GM12878 (cell line): ENCODE measurements around the gene GBA2. TPM values are rescaled to one million over a fixed set of nuclear protein-coding genes. Genes with fewer than 3 reads are reported as not detected.

Source experiments
- ATAC-seq: fragments of 200-7000 bp; cut with Tn5 transposase; 3 replicates; pipeline ENCODE4 v1.9.1; 2020; ENCODE audit warnings: mild to moderate bottlenecking, moderate library complexity
- BruUV-seq: library from RNA; stranded (reverse); fragments of 400-500 nt; replicated peaks from 2 replicates; lab custom pipeline; 2021; lab: Mats Ljungman, UMichigan
- CTCF ChIA-PET: fragments of 300-600 bp; sonication (Branson Sonifier 250); formaldehyde crosslinking; extraction: SDS; loops from one replicate; lab custom pipeline; 2021; ENCODE audit warnings: inconsistent platforms; lab: Yijun Ruan, JAX
- POLR2A ChIA-PET: fragments of 350-600 bp; formaldehyde crosslinking; extraction: SDS; loops from one replicate; lab custom pipeline; 2021; ENCODE audit warnings: inconsistent platforms; lab: Charles Lee
- RAD21 ChIA-PET: fragments of 300-600 bp; sonication (Branson Sonifier 250); formaldehyde crosslinking; loops from one replicate; lab custom pipeline; 2023; ENCODE audit warnings: antibody characterized with exemption; ENCODE audit not compliant: unreplicated experiment; lab: Charles Lee
- SMC1A ChIA-PET: fragments of 300-600 bp; sonication (Branson Sonifier 250); formaldehyde crosslinking; loops from one replicate; lab custom pipeline; 2023; ENCODE audit not compliant: unreplicated experiment, uncharacterized antibody; lab: Charles Lee
- DNase-seq: peaks from one replicate; pipeline ENCODE4 v3.0.0-alpha.2; 2011; ENCODE audit warnings: low read depth, low spot score
- FAIRE-seq: peaks from 3 replicates; lab custom pipeline; 2011; peaks lifted over from hg19 to GRCh38; lab: Jason Lieb, UNC
- H2AFZ ChIP-seq: 2 replicates; pipeline ENCODE4 v1.6.0; 2011; ENCODE audit warnings: low read depth, low read length, control low read depth; ENCODE audit not compliant: control insufficient read depth
- H3K27ac ChIP-seq: 2 replicates; pipeline ENCODE4 v1.5.1; 2011; ENCODE audit warnings: control low read depth; ENCODE audit not compliant: control insufficient read depth, insufficient read depth
- H3K27me3 ChIP-seq, 2 experiments: replicated peaks in 1 of 2; 2 replicates each; pipeline versions ENCODE4 v1.6.0 to v1.6.1; 2011; ENCODE audit warnings: low read length in 1 of 2; ENCODE audit not compliant: control insufficient read depth in 2 of 2, insufficient read depth in 2 of 2
- H3K36me3 ChIP-seq, 2 experiments: 2 replicates each; pipeline ENCODE4 v1.5.1; 2011; ENCODE audit warnings: low read length in 1 of 2; ENCODE audit not compliant: control insufficient read depth in 2 of 2, insufficient read depth in 2 of 2
- H3K4me1 ChIP-seq: 2 replicates; pipeline ENCODE4 v1.6.1; 2011; ENCODE audit warnings: mild to moderate bottlenecking, low read length, moderate library complexity, mixed read lengths; ENCODE audit not compliant: control insufficient read depth, insufficient read depth
- H3K4me2 ChIP-seq: 2 replicates; pipeline ENCODE4 v1.6.0; 2011; ENCODE audit warnings: control low read depth; ENCODE audit not compliant: control insufficient read depth, insufficient read depth
- H3K4me3 ChIP-seq: fragments of 200-600 bp; sonication (generic); 2 replicates; pipeline ENCODE4 v1.5.1; 2016
- H3K79me2 ChIP-seq: 2 replicates; pipeline ENCODE4 v1.6.0; 2011; ENCODE audit warnings: low read length; ENCODE audit not compliant: control insufficient read depth, insufficient read depth
- H3K9ac ChIP-seq: 2 replicates; pipeline ENCODE4 v1.8.0; 2011; ENCODE audit warnings: low read length, control low read depth, mixed read lengths; ENCODE audit not compliant: control insufficient read depth, insufficient read depth
- H3K9me3 ChIP-seq: replicated peaks from 3 replicates; pipeline ENCODE4 v1.5.1; 2011; ENCODE audit warnings: mild to moderate bottlenecking, low read length; ENCODE audit not compliant: control insufficient read depth, insufficient read depth
- H4K20me1 ChIP-seq: 2 replicates; pipeline ENCODE4 v1.6.0; 2011; ENCODE audit not compliant: control insufficient read depth, insufficient read depth
- ASH2L ChIP-seq: fragments of 300-600, 200-600 bp; sonication (generic); IDR thresholded peaks from 2 replicates; pipeline ENCODE4 v1.6.1; 2017; ENCODE audit warnings: low read depth, mild to moderate bottlenecking, borderline replicate concordance
- FOS ChIP-seq: IDR thresholded peaks from 3 replicates; pipeline ENCODE4 v1.6.1; 2011; ENCODE audit warnings: borderline replicate concordance; ENCODE audit not compliant: insufficient read length; ENCODE audit errors: extremely low read depth
- LARP7 ChIP-seq: fragments of 450-650 bp; IDR thresholded peaks from 2 replicates; pipeline ENCODE4 v1.6.1; 2017; ENCODE audit warnings: mild to moderate bottlenecking
- SRF ChIP-seq, 2 experiments: IDR thresholded peaks; 2 replicates each; pipeline ENCODE4 v1.6.1; 2011; ENCODE audit warnings: low read depth in 2 of 2, low read length in 2 of 2, mild to moderate bottlenecking in 1 of 2, moderate library complexity in 1 of 2
- ZNF217 ChIP-seq: fragments of 450-650 bp; IDR thresholded peaks from 2 replicates; pipeline ENCODE4 v1.6.1; 2017; ENCODE audit warnings: antibody characterized with exemption, mild to moderate bottlenecking
- WGBS: methylation state at CpG from one replicate; pipeline ENCODE4 v1.1.6; 2016; ENCODE audit warnings: low lambda C conversion rate; ENCODE audit not compliant: insufficient replicate concordance, insufficient coverage; ENCODE audit errors: missing lambda C conversion rate; 5-methylcytosine and 5-hydroxymethylcytosine counted together
- in situ Hi-C: fragments of 300-500 bp; cut with MboI; formaldehyde crosslinking; loops from 9 replicates; pipeline ENCODE4 v1.14.3; 2018; ENCODE audit warnings: mixed read lengths
- intact Hi-C: fragments of 100-400 bp; cut with micrococcal nuclease; formaldehyde crosslinking; loops from one replicate; pipeline ENCODE4 v1.14.2; 2022; ENCODE audit not compliant: unreplicated experiment
- polyA plus RNA-seq, 11 experiments: library from polyadenylated mRNA; depleted of rRNA in 4 of 11; unstranded in 6 of 11; stranded (reverse) in 5 of 11; fragments of >200 nt; fragmentation: Nextera tagmentation in 4 of 11; fragmentation: Illumina TruSeq in 1 of 11; extraction: Ambion mirVana in 4 of 11; extraction: Trizol in 1 of 11; gene quantifications; 1 replicate in 1 of 11; 2 replicates in 10 of 11; pipeline versions ENCODE4 v1.2.1 to v1.2.3, GENCODE V29; 2011 to 2016; ENCODE audit warnings: inconsistent platforms in 2 of 11, missing spikeins in 2 of 11, low read depth in 1 of 11
- total RNA-seq, 4 experiments: library from RNA; depleted of rRNA in 3 of 4; stranded (reverse); fragments of >200 nt in 3 of 4; fragmentation: Illumina TruSeq in 1 of 4; extraction: Trizol in 1 of 4; gene quantifications; 2 replicates each; pipeline versions ENCODE4 v1.2.1 to v1.2.3, GENCODE V29; 2013 to 2021
- TF ChIP-seq, protein P1 (sequence below): fragments of 450-650 bp; IDR thresholded peaks from 2 replicates; pipeline ENCODE4 v1.6.1; 2017; ENCODE audit warnings: borderline replicate concordance
- TF ChIP-seq, protein P2 (sequence below): IDR thresholded peaks from 2 replicates; pipeline ENCODE4 v1.6.1; 2012; ENCODE audit warnings: low read depth, low read length, improper control_type of control experiment
- TF ChIP-seq, protein P3 (sequence below): fragments of 450-650 bp; IDR thresholded peaks from 2 replicates; pipeline ENCODE4 v1.6.1; 2014; ENCODE audit warnings: mild to moderate bottlenecking
- TF ChIP-seq, protein P4 (sequence below): IDR thresholded peaks from 2 replicates; pipeline ENCODE4 v1.6.1; 2011; ENCODE audit warnings: borderline replicate concordance, low read depth, mild to moderate bottlenecking, moderate library complexity, low read length; ENCODE audit not compliant: insufficient read depth, poor library complexity, severe bottlenecking
- TF ChIP-seq, protein P5 (sequence below): IDR thresholded peaks from 2 replicates; pipeline ENCODE4 v1.6.1; 2012; ENCODE audit warnings: mild to moderate bottlenecking, low read depth, low read length

GBA2 gene
- total and polyA plus RNA-seq, 10 of the 15 experiments (the other 5 are each of a cell fraction or from before 2014, with no cell fraction given) = 15.3 to 45.1 (median 29.1) TPM

DNA sequence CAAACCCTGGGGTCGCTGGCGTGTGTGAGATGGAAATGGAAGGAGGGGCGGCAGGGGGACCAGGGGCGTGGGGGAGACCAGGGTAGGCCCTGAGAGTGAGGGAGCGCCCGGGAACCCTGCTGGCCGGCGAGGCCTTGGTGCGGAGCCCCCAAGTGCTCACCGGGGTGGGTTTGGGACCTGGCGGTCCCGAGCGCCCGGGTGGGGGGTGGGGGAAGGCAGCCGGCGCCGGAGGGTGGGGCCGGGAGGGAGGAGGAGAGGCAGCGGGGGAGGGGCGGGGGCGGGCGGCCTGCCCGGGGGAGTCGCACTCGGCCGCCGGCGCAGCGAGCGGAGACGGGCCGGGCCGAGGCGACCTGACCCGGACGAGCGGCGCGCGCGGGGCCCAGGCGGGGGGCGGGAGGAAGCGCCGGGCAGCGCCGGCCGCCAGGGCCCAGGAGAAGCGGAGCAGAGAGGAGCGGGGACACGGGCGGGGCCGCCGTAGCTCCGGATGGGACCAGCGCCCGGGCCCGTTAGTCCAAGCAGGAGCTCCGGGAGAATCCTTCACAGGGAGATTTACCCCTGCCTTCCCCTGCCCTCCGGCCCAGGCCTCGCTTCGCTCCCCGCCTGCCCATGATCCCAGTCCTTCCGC is 42.4 kb upstream of the GBA2 start, which contains the start of gene NPR2 (continued):
- TF ChIP-seq FOS = no peak
- TF ChIP-seq, all 136 proteins: peak for 0

DNA sequence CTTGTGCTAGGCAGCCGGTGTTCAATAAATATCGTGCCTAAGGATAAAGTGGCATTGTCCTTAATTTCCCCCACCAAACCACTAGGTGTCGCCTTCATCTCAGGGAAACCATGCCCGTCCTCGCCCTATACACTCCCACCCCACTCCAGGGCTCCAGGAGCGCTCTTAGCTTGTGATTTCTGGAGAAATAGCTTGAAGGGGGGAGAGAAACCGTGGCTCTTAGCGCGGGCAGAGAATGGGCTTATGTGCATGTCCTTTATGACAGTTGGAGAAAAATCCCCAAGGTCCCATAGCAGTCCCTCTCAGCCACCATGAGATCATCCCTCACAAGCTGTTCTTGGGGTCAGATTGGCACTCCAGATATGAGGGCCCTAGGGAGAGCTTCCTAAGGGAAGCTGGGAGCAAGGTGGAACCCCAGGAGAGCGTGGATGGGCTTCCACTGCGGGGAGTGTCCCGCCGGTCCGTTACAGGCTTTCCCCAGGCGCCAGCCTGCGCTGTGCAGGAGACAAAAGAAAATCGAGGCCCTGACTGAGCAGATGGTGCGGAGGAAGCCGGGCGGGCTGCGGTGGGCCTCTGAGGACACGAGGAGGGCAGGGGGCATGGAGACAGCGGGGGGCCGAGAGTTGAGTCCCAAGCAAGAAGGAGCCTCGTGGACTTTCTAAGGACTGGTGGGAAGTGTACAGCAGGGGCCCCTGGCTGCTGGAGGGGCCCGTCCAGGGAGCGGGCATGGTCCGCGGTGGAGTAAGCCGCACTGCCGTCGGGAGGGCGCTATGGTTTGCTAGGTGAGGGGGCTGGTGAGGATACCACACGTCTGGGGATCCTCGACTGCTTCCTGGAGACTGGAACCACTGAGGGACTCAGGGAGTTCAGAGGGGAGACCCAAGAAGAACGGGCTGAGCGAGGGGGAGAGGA is 41.6 kb upstream of the GBA2 start:
- intact Hi-C loops (loop anchor here (1.0 to 2.0 kb wide), 3 partner anchors 24 to 92 kb away; partner anchors contain the start of gene HINT2), in situ Hi-C loops (no loop called here)
- no peak overlapping the region for H3K9ac ChIP-seq
- BruUV-seq = no TSS peak
- FAIRE-seq (peak; percentile 97), ATAC-seq (peak; percentile 98), DNase-seq (no peak)
- RAD21 ChIA-PET = interaction anchor here (0.8 to 2.2 kb wide), 17 partner anchors 21 to 187 kb away, joined by 3 to 26 read pairs (median 5); partner anchors contain the start of genes CCDC107, RMRP and SPAG8
- CTCF ChIA-PET = interaction anchor here (0.6 to 5.1 kb wide), 46 partner anchors 8 to 850 kb away, joined by 3 to 101 read pairs (median 5); partner anchors contain the start of genes CCDC107, HINT2, RMRP and SPAG8
- SMC1A ChIA-PET = interaction anchor here (0.6 to 3.1 kb wide), 15 partner anchors 12 to 144 kb away, joined by 3 to 26 read pairs (median 3); partner anchors contain the start of gene SPAG8
- H3K27me3 ChIP-seq = no peaks in the 10 kb centered on the region
- H3K4me1 ChIP-seq = no peaks in the 10 kb centered on the region
- H3K4me2 ChIP-seq = no peak overlapping the region
- no peak overlapping the region for H3K27ac ChIP-seq
- POLR2A ChIA-PET = interaction anchor here (1.3 kb wide), 1 partner anchor 36 kb away, joined by 3 read pairs; no protein-coding TSS in a partner anchor
- H3K4me3 ChIP-seq = no peak overlapping the region
- peaks cover 0 to 4% of the 10 kb centered on the region in 2 experiments; a peak in 3 of 4 replicates for H3K36me3 ChIP-seq
- no peak overlapping the region for H2AFZ ChIP-seq
- H3K79me2 ChIP-seq = no peaks in the 10 kb centered on the region
- 64% methylated on average over 35 of the region's 37 CpGs for WGBS
- no peaks in the 10 kb centered on the region for H3K9me3 ChIP-seq
- no peaks in the 10 kb centered on the region; the same call in 1 of the 2 replicates for H4K20me1 ChIP-seq
- TF ChIP-seq SRF (IDR thresholded peaks at IDR 0.05; ENCODE audit: low read depth in 2 of 2, low read length in 2 of 2) (no peak), LARP7 (no peak), ZNF217 (no peak), ASH2L (no peak)
- TF ChIP-seq, protein P1, sequence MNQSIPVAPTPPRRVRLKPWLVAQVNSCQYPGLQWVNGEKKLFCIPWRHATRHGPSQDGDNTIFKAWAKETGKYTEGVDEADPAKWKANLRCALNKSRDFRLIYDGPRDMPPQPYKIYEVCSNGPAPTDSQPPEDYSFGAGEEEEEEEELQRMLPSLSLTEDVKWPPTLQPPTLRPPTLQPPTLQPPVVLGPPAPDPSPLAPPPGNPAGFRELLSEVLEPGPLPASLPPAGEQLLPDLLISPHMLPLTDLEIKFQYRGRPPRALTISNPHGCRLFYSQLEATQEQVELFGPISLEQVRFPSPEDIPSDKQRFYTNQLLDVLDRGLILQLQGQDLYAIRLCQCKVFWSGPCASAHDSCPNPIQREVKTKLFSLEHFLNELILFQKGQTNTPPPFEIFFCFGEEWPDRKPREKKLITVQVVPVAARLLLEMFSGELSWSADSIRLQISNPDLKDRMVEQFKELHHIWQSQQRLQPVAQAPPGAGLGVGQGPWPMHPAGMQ = no peak
- TF ChIP-seq, protein P2, sequence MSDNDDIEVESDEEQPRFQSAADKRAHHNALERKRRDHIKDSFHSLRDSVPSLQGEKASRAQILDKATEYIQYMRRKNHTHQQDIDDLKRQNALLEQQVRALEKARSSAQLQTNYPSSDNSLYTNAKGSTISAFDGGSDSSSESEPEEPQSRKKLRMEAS = no peak
- TF ChIP-seq, protein P3, sequence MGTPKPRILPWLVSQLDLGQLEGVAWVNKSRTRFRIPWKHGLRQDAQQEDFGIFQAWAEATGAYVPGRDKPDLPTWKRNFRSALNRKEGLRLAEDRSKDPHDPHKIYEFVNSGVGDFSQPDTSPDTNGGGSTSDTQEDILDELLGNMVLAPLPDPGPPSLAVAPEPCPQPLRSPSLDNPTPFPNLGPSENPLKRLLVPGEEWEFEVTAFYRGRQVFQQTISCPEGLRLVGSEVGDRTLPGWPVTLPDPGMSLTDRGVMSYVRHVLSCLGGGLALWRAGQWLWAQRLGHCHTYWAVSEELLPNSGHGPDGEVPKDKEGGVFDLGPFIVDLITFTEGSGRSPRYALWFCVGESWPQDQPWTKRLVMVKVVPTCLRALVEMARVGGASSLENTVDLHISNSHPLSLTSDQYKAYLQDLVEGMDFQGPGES = no peak
- TF ChIP-seq, protein P4, sequence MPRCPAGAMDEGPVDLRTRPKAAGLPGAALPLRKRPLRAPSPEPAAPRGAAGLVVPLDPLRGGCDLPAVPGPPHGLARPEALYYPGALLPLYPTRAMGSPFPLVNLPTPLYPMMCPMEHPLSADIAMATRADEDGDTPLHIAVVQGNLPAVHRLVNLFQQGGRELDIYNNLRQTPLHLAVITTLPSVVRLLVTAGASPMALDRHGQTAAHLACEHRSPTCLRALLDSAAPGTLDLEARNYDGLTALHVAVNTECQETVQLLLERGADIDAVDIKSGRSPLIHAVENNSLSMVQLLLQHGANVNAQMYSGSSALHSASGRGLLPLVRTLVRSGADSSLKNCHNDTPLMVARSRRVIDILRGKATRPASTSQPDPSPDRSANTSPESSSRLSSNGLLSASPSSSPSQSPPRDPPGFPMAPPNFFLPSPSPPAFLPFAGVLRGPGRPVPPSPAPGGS = no peak
- TF ChIP-seq, protein P5, sequence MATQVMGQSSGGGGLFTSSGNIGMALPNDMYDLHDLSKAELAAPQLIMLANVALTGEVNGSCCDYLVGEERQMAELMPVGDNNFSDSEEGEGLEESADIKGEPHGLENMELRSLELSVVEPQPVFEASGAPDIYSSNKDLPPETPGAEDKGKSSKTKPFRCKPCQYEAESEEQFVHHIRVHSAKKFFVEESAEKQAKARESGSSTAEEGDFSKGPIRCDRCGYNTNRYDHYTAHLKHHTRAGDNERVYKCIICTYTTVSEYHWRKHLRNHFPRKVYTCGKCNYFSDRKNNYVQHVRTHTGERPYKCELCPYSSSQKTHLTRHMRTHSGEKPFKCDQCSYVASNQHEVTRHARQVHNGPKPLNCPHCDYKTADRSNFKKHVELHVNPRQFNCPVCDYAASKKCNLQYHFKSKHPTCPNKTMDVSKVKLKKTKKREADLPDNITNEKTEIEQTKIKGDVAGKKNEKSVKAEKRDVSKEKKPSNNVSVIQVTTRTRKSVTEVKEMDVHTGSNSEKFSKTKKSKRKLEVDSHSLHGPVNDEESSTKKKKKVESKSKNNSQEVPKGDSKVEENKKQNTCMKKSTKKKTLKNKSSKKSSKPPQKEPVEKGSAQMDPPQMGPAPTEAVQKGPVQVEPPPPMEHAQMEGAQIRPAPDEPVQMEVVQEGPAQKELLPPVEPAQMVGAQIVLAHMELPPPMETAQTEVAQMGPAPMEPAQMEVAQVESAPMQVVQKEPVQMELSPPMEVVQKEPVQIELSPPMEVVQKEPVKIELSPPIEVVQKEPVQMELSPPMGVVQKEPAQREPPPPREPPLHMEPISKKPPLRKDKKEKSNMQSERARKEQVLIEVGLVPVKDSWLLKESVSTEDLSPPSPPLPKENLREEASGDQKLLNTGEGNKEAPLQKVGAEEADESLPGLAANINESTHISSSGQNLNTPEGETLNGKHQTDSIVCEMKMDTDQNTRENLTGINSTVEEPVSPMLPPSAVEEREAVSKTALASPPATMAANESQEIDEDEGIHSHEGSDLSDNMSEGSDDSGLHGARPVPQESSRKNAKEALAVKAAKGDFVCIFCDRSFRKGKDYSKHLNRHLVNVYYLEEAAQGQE = no peak
